Panc1 (cell line): ENCODE data around the gene ZDHHC19.

Experiments used
- POLR2AphosphoS5 ChIP-seq: IDR thresholded peaks from 2 replicates; pipeline ENCODE4 v1.6.1; 2012; ENCODE audit warnings: mild to moderate bottlenecking, low read depth, low read length, moderate library complexity
- REST ChIP-seq, 2 experiments: IDR thresholded peaks; 2 replicates each; pipeline ENCODE4 v1.6.1; 2011 to 2012; ENCODE audit warnings: low read depth in 2 of 2, control low read depth in 1 of 2, low read length in 1 of 2, mild to moderate bottlenecking in 1 of 2, moderate library complexity in 1 of 2; ENCODE audit not compliant: insufficient read depth in 1 of 2
- SIN3A ChIP-seq: IDR thresholded peaks from 2 replicates; pipeline ENCODE4 v1.6.1; 2012; ENCODE audit warnings: low read depth, mild to moderate bottlenecking, low read length, moderate library complexity, borderline replicate concordance; ENCODE audit not compliant: insufficient read depth
- TF ChIP-seq, protein P1 (sequence below): fragments of 450-650 bp; IDR thresholded peaks from 2 replicates; pipeline ENCODE4 v1.5.1; 2017; ENCODE audit warnings: mild to moderate bottlenecking

DNA sequence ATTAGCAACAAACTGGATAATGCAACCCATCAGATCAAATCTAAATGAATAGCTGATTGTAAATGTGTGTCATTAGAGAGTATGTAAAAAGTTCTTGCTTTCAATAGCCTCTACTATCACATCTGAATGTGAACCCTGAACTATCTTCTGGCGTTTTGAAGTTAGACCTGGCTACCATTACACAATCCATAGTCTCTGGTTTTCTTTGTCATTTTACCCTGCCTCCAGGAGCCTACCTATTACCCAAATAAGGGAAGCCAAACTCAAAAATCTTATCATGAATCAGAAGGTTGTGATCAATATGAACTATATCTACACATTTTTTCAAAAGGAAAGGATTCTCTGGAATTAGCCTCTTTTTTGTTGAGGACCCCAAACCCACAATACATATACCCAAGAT lies 44.6 kb upstream of the ZDHHC19 start:
- TF ChIP-seq, protein P1, sequence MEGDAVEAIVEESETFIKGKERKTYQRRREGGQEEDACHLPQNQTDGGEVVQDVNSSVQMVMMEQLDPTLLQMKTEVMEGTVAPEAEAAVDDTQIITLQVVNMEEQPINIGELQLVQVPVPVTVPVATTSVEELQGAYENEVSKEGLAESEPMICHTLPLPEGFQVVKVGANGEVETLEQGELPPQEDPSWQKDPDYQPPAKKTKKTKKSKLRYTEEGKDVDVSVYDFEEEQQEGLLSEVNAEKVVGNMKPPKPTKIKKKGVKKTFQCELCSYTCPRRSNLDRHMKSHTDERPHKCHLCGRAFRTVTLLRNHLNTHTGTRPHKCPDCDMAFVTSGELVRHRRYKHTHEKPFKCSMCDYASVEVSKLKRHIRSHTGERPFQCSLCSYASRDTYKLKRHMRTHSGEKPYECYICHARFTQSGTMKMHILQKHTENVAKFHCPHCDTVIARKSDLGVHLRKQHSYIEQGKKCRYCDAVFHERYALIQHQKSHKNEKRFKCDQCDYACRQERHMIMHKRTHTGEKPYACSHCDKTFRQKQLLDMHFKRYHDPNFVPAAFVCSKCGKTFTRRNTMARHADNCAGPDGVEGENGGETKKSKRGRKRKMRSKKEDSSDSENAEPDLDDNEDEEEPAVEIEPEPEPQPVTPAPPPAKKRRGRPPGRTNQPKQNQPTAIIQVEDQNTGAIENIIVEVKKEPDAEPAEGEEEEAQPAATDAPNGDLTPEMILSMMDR, result no peak
- TF ChIP-seq POLR2AphosphoS5 (no peak), REST (IDR thresholded peaks at IDR 0.05; ENCODE audit: insufficient read depth in 1 of 2, low read depth in 2 of 2, low read length in 1 of 2) (no peak), SIN3A (no peak)
